Fibroblast of skin of right quadriceps (primary cell): ENCODE data around the gene RPP30.
"Not testable (repeated sequence)": the region's sequence is repeated elsewhere in the genome, so short reads cannot be mapped to it uniquely, and the experiment has no call there.

Experiments used
- DNase-seq: peaks from one replicate; pipeline ENCODE4 v3.0.0-alpha.2; 2013

The RPP30 gene

DNA sequence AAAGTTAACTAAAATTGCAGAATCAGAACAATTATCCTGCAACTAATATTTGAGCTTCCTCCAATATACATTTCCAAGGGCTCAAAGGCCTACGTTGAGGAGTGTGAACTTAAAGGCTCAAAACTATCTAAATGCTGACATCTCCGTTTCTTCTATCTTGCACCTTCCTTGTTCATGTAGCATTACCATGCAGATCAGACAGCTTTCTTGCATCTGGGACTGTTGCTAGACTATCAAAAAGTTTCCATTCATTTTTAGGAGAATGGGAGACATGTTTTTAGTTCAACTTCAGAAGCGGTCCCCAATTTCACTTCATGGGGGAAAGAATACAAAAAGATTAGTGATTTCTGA, 46.2 kb downstream of the RPP30 start:
- DNase-seq, result no peak

GRCh38 chr10:90919683-90920574, 48.2 kb downstream of the RPP30 start:
- DNase-seq, result no peak

DNA sequence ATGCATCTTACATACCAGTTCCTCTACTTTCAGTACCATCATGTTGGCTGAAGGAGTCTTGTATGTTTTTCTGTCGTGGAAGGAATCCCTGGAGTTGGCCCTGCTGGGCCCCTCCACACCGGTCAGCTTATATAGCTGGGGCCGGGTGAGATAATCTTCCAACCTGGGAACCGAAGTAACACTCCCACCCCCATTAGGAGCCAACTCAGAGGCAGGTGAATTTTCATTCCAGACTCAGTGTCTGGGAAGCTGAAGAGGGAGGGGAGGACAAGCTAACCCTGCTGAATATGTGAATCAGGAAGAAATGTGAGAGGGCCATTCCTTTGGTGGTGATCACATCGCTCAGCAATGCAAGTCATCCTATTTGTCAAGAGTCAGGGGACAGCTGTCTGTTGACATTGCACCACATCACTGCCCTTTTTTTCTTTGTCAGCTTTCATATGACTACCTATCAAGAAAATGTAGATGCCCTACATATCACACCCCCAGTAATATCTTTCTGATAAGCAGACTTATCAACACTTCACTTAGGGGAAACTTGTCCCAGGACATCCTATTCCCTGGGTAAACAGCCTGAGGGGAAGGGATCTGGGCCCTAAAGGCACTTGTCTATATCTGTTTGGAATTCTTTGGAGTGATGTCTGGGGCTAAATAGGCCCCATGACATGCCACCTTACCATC, 49.4 kb downstream of the RPP30 start, which contains the start of gene ANKRD1:
Gene ANKRD1, minus strand, starts transcription at position 102 of the 681 bp plus-strand sequence. Its CDS starts 60 bp downstream, at position 42.
- DNase-seq, result peak; percentile 92

DNA sequence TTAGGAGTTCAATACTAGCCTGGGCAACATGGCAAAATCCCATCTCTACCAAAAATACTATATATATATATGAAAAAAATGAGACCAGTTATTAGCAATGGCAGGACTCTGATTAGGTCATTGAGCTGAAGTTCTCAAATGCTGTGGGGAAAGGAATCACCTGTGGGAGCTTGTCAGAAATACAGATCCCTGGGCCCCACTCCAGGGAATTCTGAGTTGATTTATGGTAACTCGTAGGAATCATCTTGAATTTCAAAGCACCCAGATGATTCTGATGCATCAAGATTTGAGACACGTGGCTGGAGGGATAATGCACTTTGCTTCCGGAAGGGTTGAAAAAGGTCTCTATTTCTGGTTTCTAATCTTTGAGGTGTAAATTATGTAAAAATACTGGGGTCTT, 50.1 kb downstream of the RPP30 start:
- DNase-seq, result no peak

DNA sequence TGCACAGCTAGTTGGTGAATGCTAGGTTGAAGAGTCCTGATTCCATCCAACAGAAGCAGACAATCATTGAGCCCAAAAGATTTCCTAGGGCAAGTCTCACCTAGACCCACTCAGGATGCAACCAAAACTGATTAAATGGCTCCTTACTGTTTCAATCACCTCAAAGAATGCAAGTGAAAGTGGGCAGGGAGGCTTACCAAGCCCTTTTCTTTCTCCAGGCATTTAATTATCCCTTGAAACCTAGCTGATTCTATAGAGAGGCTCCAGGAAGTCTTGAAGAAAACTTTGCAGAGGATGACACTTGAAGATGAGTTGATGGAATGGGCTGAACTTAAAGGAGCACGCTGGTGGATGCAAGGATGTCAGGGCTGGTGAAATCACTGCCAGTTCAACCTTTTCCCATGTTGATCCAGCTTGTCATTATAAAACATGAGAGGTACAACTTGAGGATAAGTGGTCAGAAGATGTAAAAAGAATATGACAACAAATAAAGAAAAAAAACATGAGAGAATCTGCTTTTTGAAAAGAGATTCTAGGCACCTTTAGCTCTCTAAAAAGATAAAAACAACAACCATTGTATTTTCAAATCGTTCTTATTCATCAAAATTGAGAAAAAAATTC, 51.4 kb downstream of the RPP30 start:
- no peak for DNase-seq

DNA sequence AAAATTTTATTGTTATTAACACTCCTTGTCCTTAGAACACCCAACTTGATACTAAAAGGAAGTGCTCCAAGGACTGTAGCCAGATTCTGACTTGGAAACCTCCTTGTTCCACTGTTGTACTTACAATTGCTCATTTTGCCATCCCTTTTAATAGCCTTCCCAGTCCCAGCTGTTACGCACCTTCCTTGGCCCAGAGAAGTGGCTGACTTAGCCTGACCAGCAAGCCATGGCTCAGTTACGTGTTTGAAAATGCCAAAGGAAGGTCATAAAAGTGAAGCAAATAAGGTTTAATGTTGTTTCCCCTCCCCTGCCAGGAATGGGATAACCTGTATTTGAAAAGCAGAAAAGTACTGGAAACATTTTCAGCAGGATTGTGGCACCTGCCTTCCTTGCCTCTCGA, 52.8 kb downstream of the RPP30 start:
- DNase-seq, result no peak

DNA sequence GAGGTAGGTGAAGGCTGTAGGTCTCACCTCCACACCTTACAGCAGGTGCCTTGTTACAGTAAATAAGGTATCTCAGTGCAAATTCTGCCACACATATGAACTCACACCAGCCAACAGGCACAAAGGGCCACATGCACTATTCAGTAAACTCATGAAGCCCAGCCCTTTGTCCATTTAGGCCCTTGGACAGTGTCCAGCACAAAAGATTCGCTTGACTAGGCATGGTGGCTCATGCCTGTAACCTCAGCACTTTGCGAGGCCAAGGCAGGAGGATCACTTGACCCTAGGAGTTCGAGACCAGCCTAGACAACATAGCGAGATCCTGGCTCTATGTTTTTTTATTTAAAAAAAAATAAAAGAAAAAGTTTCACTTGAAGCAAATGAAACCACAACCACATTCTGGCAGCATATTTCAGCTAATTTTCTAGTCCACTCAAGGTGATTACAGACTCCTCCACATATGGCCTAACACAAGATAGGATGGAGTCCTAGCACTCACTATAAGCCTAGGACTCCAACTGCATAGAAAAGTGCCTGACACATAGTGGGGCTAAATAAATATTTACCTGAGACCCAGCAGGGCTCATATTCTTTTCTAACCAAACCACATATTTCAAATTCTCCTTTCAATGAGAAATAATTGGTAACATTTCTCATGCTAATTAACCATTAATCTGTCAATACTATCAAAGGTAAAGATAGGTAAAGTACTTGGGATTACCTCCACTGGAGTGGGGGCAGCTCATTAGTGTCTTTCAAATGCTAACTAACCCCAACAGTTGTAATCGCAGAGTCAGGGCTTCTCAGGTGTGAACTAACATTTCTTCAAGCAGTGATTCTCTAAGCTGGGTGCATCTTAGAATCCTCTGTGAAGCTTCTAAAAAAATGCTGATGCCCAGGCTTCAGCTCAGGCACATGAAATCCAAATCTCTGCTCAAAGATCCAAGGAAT, 53.6 kb downstream of the RPP30 start:
- DNase-seq, result no peak

GRCh38 chr10:90927293-90927692, 55.5 kb downstream of the RPP30 start:
- no peak for DNase-seq

DNA sequence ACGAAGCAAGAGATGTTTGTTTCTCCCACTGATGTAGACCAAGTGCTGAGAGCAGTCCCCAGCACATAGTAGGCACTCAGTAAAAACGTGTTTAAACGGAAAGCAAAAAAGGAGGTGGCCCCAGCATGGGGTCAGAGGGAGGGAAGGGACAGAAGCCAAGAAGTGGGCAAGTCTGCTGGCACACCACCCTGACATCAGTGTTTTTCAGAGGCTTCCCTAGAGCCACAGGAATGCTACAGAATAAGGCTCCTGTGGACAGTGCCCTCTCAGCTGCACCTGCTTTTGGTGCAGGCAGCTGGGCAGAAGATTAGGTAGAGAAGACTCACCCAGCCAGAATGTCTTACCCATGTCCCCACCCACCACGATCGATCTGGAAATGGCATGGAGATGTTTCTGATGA, 57.4 kb downstream of the RPP30 start:
- DNase-seq, result no peak

GRCh38 chr10:90930070-90930837, 58.5 kb downstream of the RPP30 start:
- DNase-seq, result peak; percentile 92

DNA sequence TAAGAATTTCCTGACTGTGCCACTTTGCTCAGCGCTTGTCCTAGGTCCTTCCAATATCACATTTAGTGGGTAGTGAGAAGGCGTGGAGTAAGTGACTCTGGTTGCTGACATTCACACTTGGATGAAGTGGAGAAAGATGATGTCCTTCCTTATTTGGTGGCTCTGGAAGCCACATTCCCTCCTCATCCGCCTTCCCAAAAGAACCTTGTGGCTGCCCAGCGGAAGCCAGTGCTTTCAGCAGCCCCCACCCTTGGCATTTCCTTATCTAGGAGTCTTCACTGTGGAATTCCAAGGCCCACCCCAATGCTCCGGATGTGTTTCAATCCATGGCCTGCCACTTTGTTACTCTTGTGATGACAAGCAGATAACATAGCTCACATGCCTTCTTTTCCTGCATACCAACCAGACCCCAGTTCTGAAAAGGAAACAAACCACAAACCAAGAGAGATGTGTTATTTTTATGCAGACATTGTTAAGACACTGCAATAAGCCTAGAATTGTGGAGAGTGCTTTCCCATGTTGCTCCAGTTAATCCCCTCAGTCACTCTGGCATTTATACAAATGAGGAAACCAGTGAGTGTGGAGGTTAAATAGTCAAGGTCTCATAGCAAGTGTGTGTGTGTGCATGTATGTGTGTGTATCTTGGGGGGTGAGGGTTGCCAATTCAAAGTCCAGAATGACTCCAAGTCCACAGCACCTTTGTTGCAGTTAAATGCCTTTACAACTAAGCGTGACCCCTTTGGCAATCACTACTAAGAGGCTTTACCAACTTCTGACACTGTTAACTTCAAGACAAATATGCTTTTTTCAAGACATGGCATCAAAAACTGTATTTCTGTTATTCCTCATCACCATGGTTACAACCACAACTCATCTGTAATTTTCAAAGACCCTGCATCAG, 59.4 kb downstream of the RPP30 start:
- DNase-seq, result peak; percentile 99

GRCh38 chr10:90935581-90936275, 64.0 kb downstream of the RPP30 start:
- no peak for DNase-seq

DNA sequence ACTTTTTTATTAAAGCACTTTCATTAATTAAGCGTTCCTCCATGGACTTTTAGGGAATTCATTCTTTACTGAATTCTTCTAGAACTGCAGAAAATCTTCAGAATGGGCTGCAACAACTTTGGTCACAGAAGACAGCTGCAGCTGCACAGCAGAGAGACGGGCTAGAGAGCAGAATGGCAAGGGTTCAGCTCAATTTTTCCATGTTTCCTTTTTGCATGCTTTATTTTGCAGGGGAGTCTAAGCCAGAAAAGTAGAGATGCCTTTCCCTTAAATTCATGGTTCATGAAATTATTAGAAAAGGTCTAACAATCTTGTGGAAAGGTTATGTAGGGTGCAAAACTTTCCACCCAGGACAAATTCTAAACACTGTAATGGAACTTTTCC, 64.5 kb downstream of the RPP30 start:
- no peak for DNase-seq

DNA sequence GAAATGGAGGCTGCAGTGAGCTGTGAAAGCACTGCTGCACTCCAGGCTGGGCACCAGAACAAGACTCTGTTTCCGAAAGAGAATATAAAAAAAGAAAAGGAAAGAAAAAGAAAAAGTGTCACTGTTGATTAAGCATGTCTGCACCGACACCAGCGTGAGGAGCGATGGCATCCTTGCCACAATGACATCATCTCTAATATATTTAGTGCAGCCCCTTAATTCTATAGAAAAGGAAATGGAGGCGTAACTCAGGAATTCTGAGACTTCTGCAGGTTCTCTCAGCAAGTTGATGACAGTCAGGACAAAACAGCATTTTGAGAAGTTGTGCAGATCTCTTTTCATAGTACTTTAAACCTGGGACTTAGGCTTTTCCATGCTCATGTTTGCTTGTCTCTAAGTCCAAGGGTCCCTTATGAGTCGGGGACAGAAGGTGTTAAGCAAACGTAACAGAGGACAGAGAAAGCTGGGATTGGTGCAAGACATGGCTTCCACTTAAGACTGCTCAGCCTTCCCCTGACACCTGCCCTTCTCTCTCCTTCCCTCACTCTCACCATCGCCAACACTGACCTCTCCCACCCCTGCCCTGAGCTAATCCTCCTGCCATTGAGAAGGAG, 66.0 kb downstream of the RPP30 start:
- peak; percentile 62 for DNase-seq

DNA sequence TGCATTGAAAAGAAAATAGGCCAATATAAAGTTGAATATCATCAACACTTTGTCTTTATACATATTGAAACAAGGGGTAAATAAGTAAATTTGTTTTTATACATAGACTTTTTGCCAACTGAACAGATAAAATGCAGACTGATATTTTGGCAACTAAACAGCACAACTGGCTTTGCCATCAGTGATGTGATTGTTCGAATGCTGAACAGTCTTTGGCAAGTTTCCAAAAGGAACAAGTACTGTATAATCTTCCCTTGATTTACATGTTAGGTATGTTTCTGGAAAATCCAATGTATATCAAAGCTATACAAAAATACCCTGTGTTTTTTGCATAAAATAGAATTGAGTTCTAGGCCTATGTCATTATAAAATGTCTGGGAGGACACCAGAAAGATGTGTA, 67.3 kb downstream of the RPP30 start:
- no peak for DNase-seq

DNA sequence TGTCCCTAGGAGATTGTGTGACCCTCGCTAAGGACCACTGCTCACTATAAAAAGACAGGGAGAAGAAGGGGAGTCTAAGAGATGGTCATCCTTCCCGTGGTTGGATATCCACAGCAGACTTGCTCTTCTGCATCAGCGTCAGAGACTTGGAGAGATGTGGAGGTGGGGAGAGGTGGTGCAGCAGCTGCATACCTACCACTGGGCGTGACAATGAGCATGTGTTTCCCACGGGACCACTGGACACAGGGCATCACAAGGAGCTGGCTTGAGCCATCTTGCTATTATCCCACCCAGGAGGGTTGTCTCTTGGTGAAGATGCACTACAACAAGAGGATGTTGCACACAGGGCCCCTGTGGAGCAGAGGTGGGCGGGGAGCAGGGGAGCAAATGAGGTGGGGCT, 67.9 kb downstream of the RPP30 start:
- no peak for DNase-seq

- DNase-seq, result not testable (repeated sequence)
These were observed 71.2 kb downstream of the RPP30 start for GRCh38 chr10:90942980-90943379.

GRCh38 chr10:90944749-90945148, 73.0 kb downstream of the RPP30 start:
- no peak for DNase-seq

GRCh38 chr10:90945491-90946070, 73.8 kb downstream of the RPP30 start:
- no peak for DNase-seq
